NCI-H82 treated with DMSO at 0.1 percent for 48 hours (cell line): ENCODE data around the gene GP1BB.
"Not testable (repeated sequence)": the region's sequence is repeated elsewhere in the genome, so short reads cannot be mapped to it uniquely, and the experiment has no call there.

Experiments used
- DNase-seq: peaks from one replicate; lab custom pipeline; 2025; ENCODE audit not compliant: unreplicated experiment; lab: John Stamatoyannopoulos, UW

GP1BB gene

GRCh38 chr22:19693581-19693980 is 29.8 kb upstream of the GP1BB start:
- no peak for DNase-seq

- no peak for DNase-seq
Observed at GRCh38 chr22:19693981-19694670, 29.2 kb upstream of the GP1BB start.

- DNase-seq, result no peak
Observed at GRCh38 chr22:19694696-19695095, 28.6 kb upstream of the GP1BB start.

GRCh38 chr22:19696504-19697276 is 26.6 kb upstream of the GP1BB start:
- no peak for DNase-seq

GRCh38 chr22:19697871-19698270 is 25.5 kb upstream of the GP1BB start:
- DNase-seq, result not testable (repeated sequence)

- no peak for DNase-seq
Observed at GRCh38 chr22:19700790-19701419, 22.4 kb upstream of the GP1BB start.

- DNase-seq, result no peak
Observed at GRCh38 chr22:19701420-19702145, 21.8 kb upstream of the GP1BB start.

GRCh38 chr22:19703869-19704268 is 19.5 kb upstream of the GP1BB start:
- DNase-seq, result no peak

- no peak for DNase-seq
Observed at GRCh38 chr22:19704355-19705015, 18.9 kb upstream of the GP1BB start.

- no peak for DNase-seq
Observed at GRCh38 chr22:19705181-19705934, 18.0 kb upstream of the GP1BB start.

GRCh38 chr22:19706661-19707151 is 16.6 kb upstream of the GP1BB start:
- DNase-seq, result no peak

- DNase-seq, result no peak
Observed at GRCh38 chr22:19707347-19708290, 15.7 kb upstream of the GP1BB start.

- no peak for DNase-seq
Observed at GRCh38 chr22:19708321-19709011, 14.9 kb upstream of the GP1BB start.

GRCh38 chr22:19709063-19709769 is 14.1 kb upstream of the GP1BB start:
- no peak for DNase-seq

- DNase-seq, result no peak
Observed at GRCh38 chr22:19710020-19710768, 13.1 kb upstream of the GP1BB start.

- no peak for DNase-seq
Observed at GRCh38 chr22:19710769-19711106, 12.6 kb upstream of the GP1BB start.

GRCh38 chr22:19713245-19713644 is 10.1 kb upstream of the GP1BB start:
- no peak for DNase-seq
